ENCODE data around the gene DTD1. TPM values are rescaled to one million over a fixed set of nuclear protein-coding genes. Genes with fewer than 3 reads are reported as not detected.

DTD1 gene
- total RNA-seq, 4 donors from 2014 or later = 12.1 to 44.9 (median 19.9) TPM

- TF ChIP-seq POLR2AphosphoS5 (IDR thresholded peaks at IDR 0.05) (no peak), POLR2A (IDR thresholded peaks at IDR 0.05) (no peak), CTCF (IDR thresholded peaks at IDR 0.05) (no peak), EP300 (IDR thresholded peaks at IDR 0.05) (no peak)
These were observed 74.6 kb downstream of the DTD1 start for GRCh38 chr20:18662279-18663040.

GRCh38 chr20:18663932-18664331 lies 76.1 kb downstream of the DTD1 start:
- 73 to 89% methylated on average over 2 of the region's 2 CpGs for WGBS, 2 donors (ENCODE audit: low coverage in 1 of 2)
- no peak for ATAC-seq
- TF ChIP-seq CTCF (IDR thresholded peaks at IDR 0.05) = no peak
- TF ChIP-seq POLR2AphosphoS5 (IDR thresholded peaks at IDR 0.05) = no peak
- no peak for TF ChIP-seq POLR2A (IDR thresholded peaks at IDR 0.05)
- no peak for TF ChIP-seq EP300 (IDR thresholded peaks at IDR 0.05)

More at GRCh38 chr20:18662279-18663040, 74.6 kb downstream of the DTD1 start:
- 88 to 94% methylated on average over 3 to 4 of the region's 6 CpGs for WGBS, 2 donors (ENCODE audit: low coverage in 1 of 2)
- no peak overlapping the region for H3K4me3 ChIP-seq
- no peak for ATAC-seq
- no peak overlapping the region for H3K27ac ChIP-seq
- H3K9me3 ChIP-seq = no peaks in the 10 kb centered on the region
- peaks cover 0 to 3% of the 10 kb centered on the region in 2 donors for H3K36me3 ChIP-seq
- no peaks in the 10 kb centered on the region for H3K27me3 ChIP-seq
- no peaks in the 10 kb centered on the region for H3K4me1 ChIP-seq

GRCh38 chr20:18665135-18665534 lies 77.3 kb downstream of the DTD1 start:
- TF ChIP-seq EP300 (IDR thresholded peaks at IDR 0.05) (no peak), CTCF (IDR thresholded peaks at IDR 0.05) (no peak), POLR2AphosphoS5 (IDR thresholded peaks at IDR 0.05) (no peak), POLR2A (IDR thresholded peaks at IDR 0.05) (no peak)
- Histone ChIP-seq H3K36me3 (peaks cover 0 to 3% of the 10 kb centered on the region in 2 donors), H3K27me3 (no peaks in the 10 kb centered on the region), H3K9me3 (no peaks in the 10 kb centered on the region), H3K27ac (no peak overlapping the region), H3K4me3 (no peak overlapping the region), H3K4me1 (no peaks in the 10 kb centered on the region)
- no peak for ATAC-seq
- WGBS, 2 donors (ENCODE audit: low coverage in 1 of 2) = 100% methylated on average over 1 of the region's 2 CpGs; no CpG with 5 or more reads in 1 of the 2 donors

More at GRCh38 chr20:18663932-18664331, 76.1 kb downstream of the DTD1 start:
- H3K27ac ChIP-seq = no peak overlapping the region
- no peaks in the 10 kb centered on the region for H3K9me3 ChIP-seq
- no peaks in the 10 kb centered on the region for H3K27me3 ChIP-seq
- H3K36me3 ChIP-seq = peaks cover 0 to 3% of the 10 kb centered on the region in 2 donors
- no peak overlapping the region for H3K4me3 ChIP-seq
- no peaks in the 10 kb centered on the region for H3K4me1 ChIP-seq

GRCh38 chr20:18666803-18667415 lies 79.1 kb downstream of the DTD1 start:
- WGBS, 2 donors (ENCODE audit: low coverage in 1 of 2) = 30 to 60% methylated on average over 3 to 5 of the region's 9 CpGs
- no peak overlapping the region for H3K4me3 ChIP-seq
- no peaks in the 10 kb centered on the region for H3K4me1 ChIP-seq
- TF ChIP-seq EP300 (IDR thresholded peaks at IDR 0.05) (no peak), CTCF (IDR thresholded peaks at IDR 0.05) (no peak), POLR2AphosphoS5 (IDR thresholded peaks at IDR 0.05) (no peak), POLR2A (IDR thresholded peaks at IDR 0.05) (no peak)
- ATAC-seq = no peak
- no peaks in the 10 kb centered on the region for H3K27me3 ChIP-seq
- H3K36me3 ChIP-seq = peaks cover 0 to 3% of the 10 kb centered on the region in 2 donors
- H3K9me3 ChIP-seq = no peaks in the 10 kb centered on the region
- no peak overlapping the region for H3K27ac ChIP-seq

Data from gastroesophageal sphincter (tissue), 4 donors.